Spleen (tissue), 7 donors: ENCODE measurements around the gene GLP2R.

Experiments used
- POLR2A ChIP-seq, 3 donors: fragments of 450-650 bp; IDR thresholded peaks; one replicate each; pipeline ENCODE4 v1.5.1; 2017; ENCODE audit warnings: antibody characterized with exemption in 3 of 3, mild to moderate bottlenecking in 1 of 3
- POLR2AphosphoS5 ChIP-seq, 3 donors: sonication (generic); formaldehyde crosslinking; IDR thresholded peaks; one replicate each; pipeline ENCODE4 v1.5.1; 2017; ENCODE audit warnings: antibody characterized with exemption in 3 of 3
- TF ChIP-seq, protein P1 (sequence below), 11 experiments: fragments of 200-600 bp in 7 of 11; fragments of 450-650 bp in 4 of 11; sonication (generic) in 4 of 11; IDR thresholded peaks in 8 of 11; conservative IDR thresholded peaks in 3 of 11; 1 replicate in 7 of 11; 2 replicates in 4 of 11; pipeline versions ENCODE4 v1.4.0 to v1.8.0; 2016 to 2021; ENCODE audit warnings: antibody characterized with exemption in 11 of 11, inconsistent platforms in 4 of 11, mild to moderate bottlenecking in 1 of 11
- donor health status: DM: no; HTN: no; CAD: no; lungs with moderate emphysema.
- donor health status: DM: no; HTN: no; CAD: no.
- donor health status: DM: no; HTN: no; CAD: no.

DNA sequence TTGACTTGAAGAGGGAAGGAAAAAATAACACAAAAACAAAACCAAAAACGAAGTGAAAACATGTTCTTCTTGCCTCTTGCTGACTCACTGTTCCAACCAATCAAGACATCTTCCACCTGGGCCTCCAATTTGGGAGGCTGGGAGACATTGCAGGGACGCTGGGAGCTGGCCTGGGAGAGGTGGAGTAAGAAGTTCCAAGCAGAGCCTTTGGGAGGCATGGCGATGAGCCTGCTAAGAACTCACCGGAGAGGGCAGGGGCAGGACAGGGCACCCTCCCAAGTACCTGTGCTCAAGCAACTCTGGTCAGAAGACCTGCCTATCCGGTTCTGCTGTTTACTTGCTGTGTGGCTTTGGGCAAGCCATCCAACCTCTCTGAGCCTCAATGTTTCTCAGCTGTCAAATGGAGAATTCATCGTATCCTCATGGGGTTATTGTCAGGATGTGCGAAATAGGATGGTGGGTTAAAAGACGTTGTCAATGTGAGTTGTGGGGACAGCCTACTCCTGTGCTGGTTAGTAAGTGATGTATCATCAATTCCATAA is 856 bp upstream of the GLP2R start:
- TF ChIP-seq, protein P1, sequence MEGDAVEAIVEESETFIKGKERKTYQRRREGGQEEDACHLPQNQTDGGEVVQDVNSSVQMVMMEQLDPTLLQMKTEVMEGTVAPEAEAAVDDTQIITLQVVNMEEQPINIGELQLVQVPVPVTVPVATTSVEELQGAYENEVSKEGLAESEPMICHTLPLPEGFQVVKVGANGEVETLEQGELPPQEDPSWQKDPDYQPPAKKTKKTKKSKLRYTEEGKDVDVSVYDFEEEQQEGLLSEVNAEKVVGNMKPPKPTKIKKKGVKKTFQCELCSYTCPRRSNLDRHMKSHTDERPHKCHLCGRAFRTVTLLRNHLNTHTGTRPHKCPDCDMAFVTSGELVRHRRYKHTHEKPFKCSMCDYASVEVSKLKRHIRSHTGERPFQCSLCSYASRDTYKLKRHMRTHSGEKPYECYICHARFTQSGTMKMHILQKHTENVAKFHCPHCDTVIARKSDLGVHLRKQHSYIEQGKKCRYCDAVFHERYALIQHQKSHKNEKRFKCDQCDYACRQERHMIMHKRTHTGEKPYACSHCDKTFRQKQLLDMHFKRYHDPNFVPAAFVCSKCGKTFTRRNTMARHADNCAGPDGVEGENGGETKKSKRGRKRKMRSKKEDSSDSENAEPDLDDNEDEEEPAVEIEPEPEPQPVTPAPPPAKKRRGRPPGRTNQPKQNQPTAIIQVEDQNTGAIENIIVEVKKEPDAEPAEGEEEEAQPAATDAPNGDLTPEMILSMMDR (IDR thresholded peaks at IDR 0.05 in 8 of 11, conservative IDR thresholded peaks at IDR 0.05 in 3 of 11) = no peak
- no peak for TF ChIP-seq POLR2AphosphoS5 (IDR thresholded peaks at IDR 0.05)
- no peak for TF ChIP-seq POLR2A (IDR thresholded peaks at IDR 0.05)
